IPS DF 4.7 (cell line): Measurements from ENCODE around the gene LSMEM2.
"Not testable (repeated sequence)": the region's sequence is repeated elsewhere in the genome, so short reads cannot be mapped to it uniquely, and the experiment has no call there.

Experiments used
- DNase-seq: peaks from one replicate; pipeline ENCODE4 v3.0.0-alpha.2; 2013; ENCODE audit warnings: low spot score; ENCODE audit errors: extremely low read depth

The LSMEM2 gene

DNA sequence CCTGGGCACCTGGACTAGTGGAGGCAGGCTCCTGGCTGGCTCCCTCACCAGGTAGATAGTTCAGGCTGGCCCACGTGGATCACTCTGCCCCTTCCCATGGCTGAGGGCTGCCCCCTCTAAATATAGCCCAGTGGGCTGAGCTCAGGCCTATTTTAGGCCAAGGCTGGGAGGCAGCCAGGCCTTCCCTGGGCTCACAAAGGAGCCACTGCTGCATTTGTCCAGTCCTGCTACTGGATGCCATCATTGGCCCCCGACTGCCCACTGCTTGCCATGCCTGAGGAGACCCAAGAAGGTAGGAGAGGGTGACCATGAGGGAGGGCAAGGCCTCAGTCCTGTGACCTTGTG is at the start of gene LSMEM2:
LSMEM2 (plus strand) TSS at position 208 of the 345 bp plus-strand sequence; CDS start at position 235, 27 bp downstream.
- DNase-seq, result no peak

DNA sequence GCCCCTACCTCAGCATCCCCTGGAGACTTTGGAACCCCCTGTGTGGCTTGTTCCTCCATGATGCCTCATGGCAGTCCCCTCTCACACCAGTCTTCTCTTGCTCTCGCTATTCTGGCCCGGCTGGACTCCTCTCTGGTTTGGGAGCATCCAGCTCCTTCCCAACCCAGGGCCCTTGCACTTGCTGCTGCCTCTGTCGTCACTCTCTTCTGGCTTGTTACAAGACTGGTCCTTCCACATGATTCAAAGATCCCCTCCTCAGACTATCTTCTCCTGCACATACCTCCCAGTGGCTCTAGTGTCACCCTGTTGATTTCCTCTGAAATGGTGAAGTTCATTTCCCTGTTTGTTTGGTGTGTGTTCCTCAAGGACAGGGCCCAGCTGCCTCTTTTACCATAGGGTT is 49.4 kb upstream of the LSMEM2 start:
- no peak for DNase-seq

- DNase-seq, result no peak
Observed at GRCh38 chr3:50230104-50230793, 48.6 kb upstream of the LSMEM2 start.

DNA sequence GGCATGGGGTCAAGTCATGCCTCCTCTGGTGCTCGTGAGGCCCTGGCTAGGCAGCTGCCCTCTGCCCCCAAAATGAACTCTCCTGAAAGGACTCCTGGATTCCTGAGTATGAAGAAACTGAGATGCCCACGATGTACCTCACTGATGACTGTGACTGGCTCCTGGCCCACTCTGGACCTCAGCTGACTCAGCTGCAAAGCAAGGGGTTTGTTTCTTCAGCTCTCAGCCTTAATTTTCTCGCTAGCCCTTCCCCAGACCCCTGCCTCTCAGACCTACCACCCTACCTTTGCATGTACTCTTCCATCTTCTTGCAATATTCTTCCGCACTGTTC is 48.1 kb upstream of the LSMEM2 start:
- no peak for DNase-seq

DNA sequence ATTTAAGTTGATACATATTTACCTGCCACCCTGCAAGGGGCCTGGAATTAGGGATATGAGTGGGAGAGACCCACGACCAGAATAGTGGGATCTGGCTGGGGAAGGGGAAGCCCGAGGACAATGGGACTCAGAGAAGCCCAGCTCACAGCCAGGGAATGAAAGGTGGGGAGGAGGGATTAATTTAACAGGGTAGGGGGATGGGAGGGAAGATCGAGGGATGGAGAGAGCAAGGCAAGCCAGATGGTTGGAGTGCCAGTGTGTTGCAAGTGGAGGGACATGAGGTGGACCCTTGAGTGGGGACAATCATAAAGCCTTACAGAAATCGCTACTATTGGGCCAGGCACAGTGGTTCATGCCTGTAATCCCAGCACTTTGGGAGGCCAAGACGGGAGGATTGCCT is 47.3 kb upstream of the LSMEM2 start:
- DNase-seq, result no peak

- DNase-seq, result no peak
Observed at GRCh38 chr3:50232303-50232702, 46.6 kb upstream of the LSMEM2 start.

DNA sequence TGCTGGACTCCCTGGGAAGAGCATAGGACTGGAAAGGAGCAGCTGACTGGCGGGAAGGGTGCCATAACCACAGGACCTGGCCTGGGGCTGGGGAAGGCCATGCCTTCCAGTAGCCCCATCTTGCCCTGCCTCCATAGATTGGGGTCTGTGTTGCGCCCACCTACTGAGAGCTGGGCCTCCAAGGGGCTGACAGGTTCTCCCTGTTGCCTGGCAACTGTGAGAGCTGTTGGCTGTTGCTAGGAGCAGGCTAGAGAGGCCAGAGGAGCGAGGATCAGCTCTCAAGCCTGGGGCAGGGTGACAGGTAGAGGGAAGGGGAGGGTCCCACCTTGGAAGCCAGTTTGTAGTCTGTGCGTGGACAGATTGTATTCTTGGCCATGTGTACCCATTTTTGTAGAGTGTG is 45.7 kb upstream of the LSMEM2 start:
- DNase-seq, result no peak

DNA sequence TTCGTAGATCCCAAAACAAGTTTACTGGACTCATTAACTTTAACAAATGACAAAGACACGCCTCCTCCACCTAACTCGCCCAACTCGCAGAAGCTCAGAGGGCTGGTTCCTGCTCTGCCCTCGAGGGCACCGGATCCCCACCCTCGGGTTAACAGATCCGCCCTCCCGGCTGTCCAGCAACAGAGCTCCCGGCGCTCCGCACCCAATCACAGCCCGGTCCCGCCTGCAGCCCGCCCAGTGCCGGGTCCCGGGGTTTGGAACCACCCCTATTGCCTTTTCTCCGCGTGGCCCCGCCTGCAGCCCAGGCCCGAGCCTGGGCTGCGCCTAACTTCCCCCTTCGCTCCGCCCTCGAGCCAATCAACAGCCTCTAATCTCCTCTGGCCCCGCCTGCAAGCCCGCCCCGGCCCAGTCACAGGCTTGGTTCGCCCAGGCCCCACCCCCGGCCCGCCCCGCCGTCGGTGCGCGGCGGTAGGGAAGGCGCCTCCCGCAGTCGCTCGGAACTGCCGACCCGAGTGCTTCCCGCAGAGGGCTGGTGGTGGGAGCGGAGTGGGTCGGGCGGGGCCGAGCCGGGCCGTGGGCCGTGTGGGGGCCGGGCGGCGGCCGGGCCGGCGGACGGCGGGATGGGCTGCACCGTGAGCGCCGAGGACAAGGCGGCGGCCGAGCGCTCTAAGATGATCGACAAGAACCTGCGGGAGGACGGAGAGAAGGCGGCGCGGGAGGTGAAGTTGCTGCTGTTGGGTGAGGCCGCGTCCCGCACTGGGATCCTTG is 43.0 kb upstream of the LSMEM2 start, which contains the start of gene GNAI2:
GNAI2 (plus strand) TSS at position 489 of the 768 bp plus-strand sequence; CDS start at position 621, 132 bp downstream.
- no peak for DNase-seq

- no peak for DNase-seq
Observed at GRCh38 chr3:50236484-50237132, 42.3 kb upstream of the LSMEM2 start.

- DNase-seq, result no peak
Observed at GRCh38 chr3:50237133-50237651, 41.7 kb upstream of the LSMEM2 start.

DNA sequence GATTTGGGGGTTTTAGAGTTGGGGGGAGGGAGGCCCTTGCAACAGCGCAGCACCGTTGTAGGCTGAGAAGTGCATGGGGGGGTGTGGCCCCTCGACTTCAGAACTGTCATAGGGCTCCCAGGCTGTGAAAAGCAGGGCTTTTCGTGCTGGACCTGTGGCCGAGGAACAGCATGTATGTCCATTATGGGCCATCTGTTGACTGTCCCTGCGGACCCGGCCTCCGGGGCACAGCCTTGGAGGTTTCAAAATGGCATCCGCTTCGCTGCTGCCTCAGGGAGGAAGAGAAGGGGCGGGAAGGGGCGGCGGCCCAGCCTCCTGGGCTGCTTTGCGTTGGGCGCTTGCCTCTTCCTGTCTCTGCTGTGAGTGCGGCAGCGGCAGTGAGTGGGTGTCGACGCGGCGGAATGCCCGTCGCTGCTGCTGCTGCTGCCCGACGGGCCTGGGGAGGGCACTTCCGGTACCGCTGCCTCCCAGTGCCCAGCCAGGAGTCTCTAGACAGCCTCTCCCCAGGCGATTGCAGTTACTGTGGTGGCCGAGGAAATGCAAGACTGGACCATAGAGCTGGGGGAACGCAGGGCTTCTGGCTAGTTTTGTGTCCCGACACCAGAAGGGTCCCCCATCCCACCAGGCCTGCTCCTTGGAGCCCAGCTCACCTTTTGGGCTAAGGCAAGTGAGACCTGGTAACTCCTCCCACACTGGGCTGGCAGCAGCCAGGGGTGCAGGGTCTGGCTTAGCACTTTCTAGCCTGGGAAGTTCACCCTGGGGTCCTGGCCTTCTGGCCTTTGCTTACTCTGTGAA is 40.9 kb upstream of the LSMEM2 start:
- DNase-seq, result no peak

GRCh38 chr3:50238549-50239026 is 40.3 kb upstream of the LSMEM2 start:
- DNase-seq, result no peak

DNA sequence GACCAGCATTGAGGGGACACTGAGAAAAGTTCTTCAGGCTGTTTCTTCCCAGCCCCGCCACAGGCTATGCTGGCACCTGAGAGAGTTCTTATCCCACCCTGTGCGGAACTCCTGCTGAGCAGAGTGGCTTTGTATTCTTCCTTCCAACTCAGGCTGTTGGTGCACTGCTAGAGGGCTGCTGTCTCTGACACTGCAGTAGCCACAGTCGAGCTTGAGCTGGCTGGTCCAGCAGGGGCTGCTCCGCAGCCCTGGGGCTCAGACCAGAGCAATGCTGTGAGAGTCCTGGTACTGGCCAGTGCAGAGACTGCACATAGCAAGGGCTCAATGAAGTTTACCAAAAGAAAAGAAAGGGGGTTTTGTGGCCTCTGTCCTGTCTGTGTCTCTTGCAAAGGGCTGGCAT is 39.2 kb upstream of the LSMEM2 start:
- DNase-seq, result no peak

GRCh38 chr3:50241163-50241562 is 37.7 kb upstream of the LSMEM2 start:
- DNase-seq, result no peak

- DNase-seq, result no peak
Observed at GRCh38 chr3:50241713-50242380, 37.0 kb upstream of the LSMEM2 start.

- no peak for DNase-seq
Observed at GRCh38 chr3:50242381-50242770, 36.5 kb upstream of the LSMEM2 start.

- no peak for DNase-seq
Observed at GRCh38 chr3:50242851-50243542, 35.9 kb upstream of the LSMEM2 start.

DNA sequence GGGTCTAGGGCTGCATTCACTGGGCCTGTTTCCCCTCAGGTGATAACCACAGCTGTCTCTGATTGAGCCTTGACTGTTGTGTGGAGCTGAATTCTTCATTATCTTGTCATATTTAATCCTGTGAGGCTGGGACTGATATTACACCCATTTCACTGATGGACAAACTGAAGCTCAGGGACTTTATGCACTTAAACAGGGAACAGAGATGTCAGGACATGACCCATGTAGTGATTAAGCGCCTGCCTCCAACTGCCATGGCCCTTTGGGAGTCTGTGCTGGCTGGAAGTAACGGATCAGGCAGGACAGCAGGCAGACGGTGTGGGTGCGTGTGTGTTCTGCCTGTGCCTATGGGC is 35.4 kb upstream of the LSMEM2 start:
- no peak for DNase-seq

DNA sequence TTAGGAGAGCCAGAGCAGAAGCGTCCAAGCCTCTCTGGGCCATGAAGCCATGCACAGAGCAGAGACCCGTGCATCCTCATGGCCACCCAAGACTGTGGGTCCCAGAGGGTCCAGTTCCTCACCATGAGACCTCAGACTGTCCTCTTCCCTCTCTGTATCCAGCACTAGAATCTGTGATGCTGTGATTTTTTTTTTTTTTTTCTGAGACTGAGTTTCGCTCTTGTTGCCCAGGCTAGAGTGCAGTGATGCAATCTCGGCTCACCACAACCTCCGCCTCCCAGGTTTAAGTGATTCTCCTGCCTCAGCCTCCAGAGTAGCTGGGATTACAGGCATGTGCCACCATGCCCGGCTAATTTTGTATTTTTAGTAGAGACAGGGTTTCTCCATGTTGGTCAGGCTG is 34.1 kb upstream of the LSMEM2 start:
- DNase-seq, result not testable (repeated sequence)

DNA sequence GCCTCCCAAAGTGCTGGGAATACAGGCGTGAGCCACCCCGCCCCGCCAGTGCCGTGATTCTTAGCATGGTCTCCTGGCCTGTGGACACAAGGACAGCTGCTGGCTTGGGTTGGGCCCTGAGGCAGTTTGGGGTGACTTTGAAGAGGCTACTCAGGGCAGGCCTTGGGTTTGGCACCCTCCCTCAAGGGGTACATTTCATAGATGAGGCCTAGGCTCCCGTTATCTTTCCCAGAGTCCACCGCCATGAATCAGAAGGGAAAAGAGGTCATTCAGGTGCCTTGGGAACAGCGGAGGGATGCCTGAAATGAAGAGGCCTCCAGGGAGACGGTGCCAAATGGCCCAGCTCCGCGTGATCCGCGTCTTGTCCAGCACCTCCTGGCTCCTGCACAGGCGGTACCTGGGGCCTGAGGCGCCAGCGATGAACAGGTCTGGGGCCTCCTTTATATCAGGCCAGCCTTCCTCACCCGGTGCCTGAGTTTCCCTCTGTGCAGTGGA is 33.6 kb upstream of the LSMEM2 start:
- no peak for DNase-seq
